ENCODE measurements around the gene OR2AJ1.

DNA sequence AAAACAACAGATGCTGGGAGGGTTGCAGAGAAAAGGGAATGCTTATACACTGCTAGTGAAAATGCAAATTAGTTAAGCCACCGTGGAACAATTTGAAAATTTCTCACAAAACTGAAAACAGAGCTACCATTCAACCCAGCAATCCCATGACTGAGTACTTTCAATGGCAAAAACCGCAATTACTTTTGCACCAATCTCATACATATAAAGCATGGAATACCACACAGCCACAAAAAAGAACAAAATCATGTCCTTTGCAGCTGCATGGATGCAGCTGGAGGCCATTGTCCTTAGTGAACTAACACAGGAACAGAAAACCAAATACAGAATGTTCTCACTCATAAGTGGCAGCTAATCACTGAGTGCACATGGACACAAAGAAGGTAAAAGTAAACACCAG lies 10.9 kb upstream of the OR2AJ1 start:
- TF ChIP-seq CTCF (IDR thresholded peaks at IDR 0.05; ENCODE audit: low read depth, low read length) (no peak), POLR2A (IDR thresholded peaks at IDR 0.05; ENCODE audit: extremely low read depth, insufficient read length) (no peak), MYC (IDR thresholded peaks at IDR 0.05; ENCODE audit: low read depth, low read length) (no peak)
- TF ChIP-seq, protein P1, sequence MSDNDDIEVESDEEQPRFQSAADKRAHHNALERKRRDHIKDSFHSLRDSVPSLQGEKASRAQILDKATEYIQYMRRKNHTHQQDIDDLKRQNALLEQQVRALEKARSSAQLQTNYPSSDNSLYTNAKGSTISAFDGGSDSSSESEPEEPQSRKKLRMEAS (IDR thresholded peaks at IDR 0.05; ENCODE audit: low read depth, low read length) = no peak

Measured in NB4 (cell line).